H1 (cell line): Measurements from ENCODE around the gene CGRRF1. TPM values are rescaled to one million over a fixed set of nuclear protein-coding genes. Genes with fewer than 3 reads are reported as not detected.

Experiments
- CTCF ChIA-PET: fragments of 300-600 bp; sonication (Branson Sonifier 250); formaldehyde crosslinking; loops from one replicate; lab custom pipeline; 2021; ENCODE audit not compliant: partially characterized antibody; lab: Charles Lee
- POLR2A ChIA-PET: fragments of 300-600 bp; sonication (Branson Sonifier 250); formaldehyde crosslinking; loops from one replicate; lab custom pipeline; 2021; ENCODE audit warnings: inconsistent platforms; ENCODE audit not compliant: partially characterized antibody; lab: Charles Lee
- DNase-seq, 2 experiments: peaks; one replicate each; pipeline versions ENCODE4 v3.0.0 to v3.0.0-alpha.2; 2010 to 2022; ENCODE audit warnings: low spot score in 2 of 2, low read depth in 1 of 2, mixed read lengths in 1 of 2
- FAIRE-seq: peaks from 2 replicates; lab custom pipeline; 2011; peaks lifted over from hg19 to GRCh38; lab: Jason Lieb, UNC
- H2AFZ ChIP-seq: 2 replicates; pipeline ENCODE4 v1.8.1; 2012; ENCODE audit warnings: low read length, inconsistent platforms
- H2AK5ac ChIP-seq: 2 replicates; pipeline ENCODE4 v1.6.1; 2013; ENCODE audit warnings: low read depth, low read length
- H2BK120ac ChIP-seq: replicated peaks from 2 replicates; pipeline ENCODE3; 2013; ENCODE audit warnings: low read depth, low read length, inconsistent platforms
- H2BK12ac ChIP-seq: 2 replicates; pipeline ENCODE4 v1.6.1; 2013; ENCODE audit warnings: low read depth, low read length
- H2BK15ac ChIP-seq: 2 replicates; pipeline ENCODE4 v1.6.1; 2013; ENCODE audit warnings: low read length
- H2BK20ac ChIP-seq: 2 replicates; pipeline ENCODE4 v1.6.1; 2013; ENCODE audit warnings: low read length
- H2BK5ac ChIP-seq: 2 replicates; pipeline ENCODE4 v1.6.1; 2013; ENCODE audit warnings: low read depth, low read length
- H3K14ac ChIP-seq: 2 replicates; pipeline ENCODE4 v1.6.1; 2013; ENCODE audit warnings: inconsistent platforms; ENCODE audit not compliant: insufficient read length
- H3K18ac ChIP-seq: 2 replicates; pipeline ENCODE4 v1.6.1; 2013; ENCODE audit warnings: low read length; ENCODE audit errors: extremely low read depth
- H3K23ac ChIP-seq: 2 replicates; pipeline ENCODE4 v1.6.1; 2013; ENCODE audit warnings: inconsistent platforms; ENCODE audit not compliant: insufficient read length
- H3K23me2 ChIP-seq: 2 replicates; pipeline ENCODE4 v1.6.1; 2013; ENCODE audit warnings: low read depth, low read length
- H3K27ac ChIP-seq: 2 replicates; pipeline ENCODE4 v1.6.1; 2011; ENCODE audit warnings: low read depth, low read length, inconsistent platforms
- H3K27me3 ChIP-seq, 4 experiments: replicated peaks in 1 of 4; 1 replicate in 1 of 4; 2 replicates in 3 of 4; pipeline versions ENCODE4 v1.6.1 to v1.8.1; 2011 to 2013; ENCODE audit warnings: low read length in 3 of 4, mild to moderate bottlenecking in 3 of 4, inconsistent platforms in 2 of 4, mixed read lengths in 2 of 4, moderate library complexity in 1 of 4; ENCODE audit not compliant: control insufficient read depth in 3 of 4, insufficient read depth in 3 of 4; ENCODE audit errors: extremely low read depth in 1 of 4
- H3K36me3 ChIP-seq, 4 experiments: 2 replicates each; pipeline versions ENCODE4 v1.6.1 to v1.8.1; 2011 to 2013; ENCODE audit warnings: mild to moderate bottlenecking in 4 of 4, low read length in 3 of 4, moderate library complexity in 2 of 4, control low read depth in 1 of 4, inconsistent platforms in 1 of 4; ENCODE audit not compliant: insufficient read depth in 4 of 4, control insufficient read depth in 2 of 4
- H3K4ac ChIP-seq: replicated peaks from 2 replicates; pipeline ENCODE3; 2013; ENCODE audit warnings: low read length, low read depth, mixed read lengths, inconsistent platforms; ENCODE audit not compliant: insufficient read length
- H3K4me1 ChIP-seq, 4 experiments: replicated peaks in 1 of 4; 1 replicate in 1 of 4; 2 replicates in 3 of 4; pipeline versions ENCODE4 v1.6.1 to v1.8.1; 2011 to 2013; ENCODE audit warnings: low read length in 3 of 4, inconsistent platforms in 2 of 4, mixed read lengths in 1 of 4; ENCODE audit not compliant: insufficient read depth in 4 of 4, control insufficient read depth in 3 of 4
- H3K4me2 ChIP-seq, 2 experiments: 2 replicates each; pipeline versions ENCODE4 v1.6.1 to v1.8.1; 2011 to 2013; ENCODE audit warnings: low read depth in 2 of 2, low read length in 2 of 2, control low read depth in 1 of 2, inconsistent platforms in 1 of 2, mild to moderate bottlenecking in 1 of 2; ENCODE audit not compliant: insufficient read depth in 1 of 2
- H3K4me3 ChIP-seq, 4 experiments: fragments of 200-600, 300-600 bp in 1 of 4; sonication (generic), shearing (Covaris generic), sonication (Bioruptor Twin) in 1 of 4; 2 replicates each; pipeline versions ENCODE4 v1.5.1 to v1.8.1; 2011 to 2016; ENCODE audit warnings: low read length in 4 of 4, low read depth in 3 of 4, control low read depth in 2 of 4, inconsistent platforms in 2 of 4, mild to moderate bottlenecking in 2 of 4, mixed read lengths in 1 of 4, moderate library complexity in 1 of 4; ENCODE audit not compliant: insufficient read depth in 2 of 4; ENCODE audit errors: extremely low read depth in 1 of 4
- H3K56ac ChIP-seq: replicated peaks from 2 replicates; pipeline ENCODE3; 2013; ENCODE audit warnings: low read depth, mild to moderate bottlenecking, mixed read lengths, low read length, inconsistent platforms; ENCODE audit not compliant: insufficient read length
- H3K79me1 ChIP-seq: 2 replicates; pipeline ENCODE4 v1.6.1; 2013; ENCODE audit warnings: low read depth, low read length, control low read depth
- H3K79me2 ChIP-seq, 2 experiments: 2 replicates each; pipeline versions ENCODE4 v1.6.1 to v1.8.1; 2012 to 2013; ENCODE audit warnings: low read length in 2 of 2, mild to moderate bottlenecking in 2 of 2, inconsistent platforms in 1 of 2; ENCODE audit not compliant: insufficient read depth in 2 of 2, control insufficient read depth in 1 of 2
- H3K9ac ChIP-seq, 4 experiments: replicated peaks in 1 of 4; 1 replicate in 1 of 4; 2 replicates in 3 of 4; pipeline versions ENCODE4 v1.6.1 to v1.8.1; 2011 to 2013; ENCODE audit warnings: low read depth in 3 of 4, low read length in 3 of 4, control low read depth in 2 of 4, mild to moderate bottlenecking in 2 of 4, moderate library complexity in 2 of 4, inconsistent platforms in 1 of 4; ENCODE audit errors: extremely low read depth in 1 of 4
- H3K9me3 ChIP-seq, 2 experiments: 2 replicates each; pipeline versions ENCODE4 v1.6.1 to v1.8.1; 2012 to 2013; ENCODE audit warnings: mild to moderate bottlenecking in 2 of 2, moderate library complexity in 2 of 2, control low read depth in 1 of 2, inconsistent platforms in 1 of 2, low read depth in 1 of 2, low read length in 1 of 2, mixed read lengths in 1 of 2; ENCODE audit not compliant: insufficient read depth in 2 of 2
- H4K20me1 ChIP-seq, 2 experiments: replicated peaks in 1 of 2; 2 replicates each; pipeline versions ENCODE3 to v1.8.1; 2011 to 2013; ENCODE audit warnings: inconsistent platforms in 2 of 2, low read length in 2 of 2, mild to moderate bottlenecking in 1 of 2; ENCODE audit not compliant: insufficient read depth in 2 of 2, control insufficient read depth in 1 of 2
- H4K5ac ChIP-seq: 2 replicates; pipeline ENCODE4 v1.6.1; 2013; ENCODE audit warnings: low read length, low read depth, mixed read lengths, inconsistent platforms; ENCODE audit not compliant: insufficient read length
- H4K8ac ChIP-seq: 2 replicates; pipeline ENCODE4 v1.8.0; 2013; ENCODE audit warnings: mild to moderate bottlenecking, moderate library complexity, low read length, inconsistent platforms; ENCODE audit not compliant: insufficient read depth; ENCODE audit errors: extremely low read depth
- H4K91ac ChIP-seq: replicated peaks from 2 replicates; pipeline ENCODE3; 2013; ENCODE audit warnings: low read length, mixed read lengths, inconsistent platforms; ENCODE audit not compliant: insufficient read length
- ASH2L ChIP-seq: fragments of 200-600, 300-600 bp; sonication (generic); IDR thresholded peaks from one replicate; pipeline ENCODE4 v1.7.1; 2017; ENCODE audit warnings: low read length
- ATF2 ChIP-seq: IDR thresholded peaks from 2 replicates; pipeline ENCODE4 v1.6.1; 2012; ENCODE audit warnings: low read length, inconsistent platforms
- BACH1 ChIP-seq: IDR thresholded peaks from 2 replicates; pipeline ENCODE4 v1.6.1; 2012; ENCODE audit warnings: low read length, improper control_type of control experiment
- BRCA1 ChIP-seq: IDR thresholded peaks from 2 replicates; pipeline ENCODE4 v1.6.1; 2012; ENCODE audit warnings: low read depth, low read length, improper control_type of control experiment
- CHD2 ChIP-seq: IDR thresholded peaks from 2 replicates; pipeline ENCODE4 v1.6.1; 2012; ENCODE audit warnings: low read length, improper control_type of control experiment
- KDM5A ChIP-seq: fragments of 200-600 bp; IDR thresholded peaks from 2 replicates; pipeline ENCODE4 v1.7.1; 2012; ENCODE audit warnings: mild to moderate bottlenecking, low read length, inconsistent platforms, mixed read lengths
- MAX ChIP-seq: IDR thresholded peaks from 2 replicates; pipeline ENCODE4 v1.6.1; 2012; ENCODE audit warnings: inconsistent platforms
- NRF1 ChIP-seq: IDR thresholded peaks from 2 replicates; pipeline ENCODE4 v1.6.1; 2011; ENCODE audit warnings: mild to moderate bottlenecking, low read depth, low read length, improper control_type of control experiment
- polyA plus RNA-seq, 7 experiments: library from polyadenylated mRNA; depleted of rRNA in 3 of 7; stranded (reverse) in 5 of 7; unstranded in 2 of 7; fragments of >200 nt in 5 of 7; fragments of 200-250 nt in 2 of 7; gene quantifications; 1 replicate in 5 of 7; 2 replicates in 1 of 7; 4 replicates in 1 of 7; pipeline versions ENCODE4 v1.2.1 to v1.2.3, GENCODE V29; 2011 to 2013; ENCODE audit warnings: missing spikeins in 2 of 7, mixed read lengths in 2 of 7
- total RNA-seq: library from RNA; stranded (reverse); fragmentation: NEBNext Ultra II Directional; extraction: Animal tissue kit (Norgen Biotek cat#: 25700); gene quantifications from 2 replicates; pipeline ENCODE4 v1.2.1, GENCODE V29; 2021

The CGRRF1 gene
- total and polyA plus RNA-seq, 2 of the 8 experiments (the other 6 are each of a cell fraction or from before 2014, with no cell fraction given), result 7.4 to 20.2 TPM

GRCh38 chr14:54467280-54467679, 42.4 kb upstream of the CGRRF1 start:
- POLR2A ChIA-PET, result interaction anchor here (1.0 kb wide), 1 partner anchor 22 kb away, joined by 3 read pairs; the partner anchor contains the start of gene GMFB
- Histone ChIP-seq H3K4me1 (no peaks in the 10 kb centered on the region; a peak in 1 of 7 replicates), H3K9me3 (peaks cover 0 to 13% of the 10 kb centered on the region in 2 experiments; a peak in 2 of 4 replicates), H3K14ac (no peak overlapping the region), H4K91ac (no peak overlapping the region), H3K4me3 (no peak overlapping the region), H2BK15ac (no peak overlapping the region), H3K27ac (no peak overlapping the region), H3K27me3 (no peaks in the 10 kb centered on the region), H2BK5ac (no peak overlapping the region), H3K18ac (no peak overlapping the region), H3K23me2 (no peaks in the 10 kb centered on the region), H4K8ac (no peak overlapping the region), H4K5ac (no peak overlapping the region), H3K23ac (no peak overlapping the region), H3K9ac (no peak overlapping the region), H3K4ac (no peak overlapping the region), H2BK20ac (no peak overlapping the region), H2BK12ac (no peak overlapping the region), H3K79me1 (no peaks in the 10 kb centered on the region), H2AFZ (no peak overlapping the region), H3K36me3 (no peaks in the 10 kb centered on the region), H3K56ac (no peak overlapping the region), H3K79me2 (no peaks in the 10 kb centered on the region), H2AK5ac (no peak overlapping the region), H2BK120ac (no peak overlapping the region), H3K4me2 (no peak overlapping the region), H4K20me1 (no peaks in the 10 kb centered on the region)
- DNase-seq (no peak), FAIRE-seq (no peak)
- no peak for TF ChIP-seq ATF2
- no peak for TF ChIP-seq MAX
- no peak for TF ChIP-seq CHD2
- no peak for TF ChIP-seq BRCA1
- no peak for TF ChIP-seq KDM5A
- TF ChIP-seq NRF1, result no peak
- no peak for TF ChIP-seq ASH2L
- no peak for TF ChIP-seq BACH1
- CTCF ChIA-PET, result no interaction called here
